ENCODE results near the gene VPS37C. TPM values are rescaled to one million over a fixed set of nuclear protein-coding genes. Genes with fewer than 3 reads are reported as not detected.
A peak's percentile ranks its signal among the peaks of the same experiment; 100 is the strongest.

VPS37C gene
- total and polyA plus RNA-seq, 2 donors from 2014 or later = 13.9 to 31.8 TPM

- TF ChIP-seq, protein P1, sequence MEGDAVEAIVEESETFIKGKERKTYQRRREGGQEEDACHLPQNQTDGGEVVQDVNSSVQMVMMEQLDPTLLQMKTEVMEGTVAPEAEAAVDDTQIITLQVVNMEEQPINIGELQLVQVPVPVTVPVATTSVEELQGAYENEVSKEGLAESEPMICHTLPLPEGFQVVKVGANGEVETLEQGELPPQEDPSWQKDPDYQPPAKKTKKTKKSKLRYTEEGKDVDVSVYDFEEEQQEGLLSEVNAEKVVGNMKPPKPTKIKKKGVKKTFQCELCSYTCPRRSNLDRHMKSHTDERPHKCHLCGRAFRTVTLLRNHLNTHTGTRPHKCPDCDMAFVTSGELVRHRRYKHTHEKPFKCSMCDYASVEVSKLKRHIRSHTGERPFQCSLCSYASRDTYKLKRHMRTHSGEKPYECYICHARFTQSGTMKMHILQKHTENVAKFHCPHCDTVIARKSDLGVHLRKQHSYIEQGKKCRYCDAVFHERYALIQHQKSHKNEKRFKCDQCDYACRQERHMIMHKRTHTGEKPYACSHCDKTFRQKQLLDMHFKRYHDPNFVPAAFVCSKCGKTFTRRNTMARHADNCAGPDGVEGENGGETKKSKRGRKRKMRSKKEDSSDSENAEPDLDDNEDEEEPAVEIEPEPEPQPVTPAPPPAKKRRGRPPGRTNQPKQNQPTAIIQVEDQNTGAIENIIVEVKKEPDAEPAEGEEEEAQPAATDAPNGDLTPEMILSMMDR (IDR thresholded peaks at IDR 0.05; ENCODE audit: borderline replicate concordance, extremely low read depth, insufficient read depth) = no peak
- peak in 1 of 5 donors; percentile 70 for DNase-seq
- intact Hi-C loops (cut with DNase I) = no loop called here
Measured at GRCh38 chr11:61131998-61132555, 29.1 kb downstream of the VPS37C start.

GRCh38 chr11:61131586-61131985 is 29.6 kb downstream of the VPS37C start:
- intact Hi-C loops (cut with DNase I) = no loop called here
- H3K36me3 ChIP-seq (ENCODE audit: control insufficient read depth in 2 of 3, insufficient read depth in 3 of 3, low read length in 3 of 3) = peaks cover 0 to 6% (median 3%) of the 10 kb centered on the region in 3 donors

More at GRCh38 chr11:61131998-61132555, 29.1 kb downstream of the VPS37C start:
- Histone ChIP-seq H3K9me3 (ENCODE audit: control insufficient read depth in 2 of 3, insufficient read depth in 1 of 3, low read length in 3 of 3) (no peaks in the 10 kb centered on the region), H3K9ac (ENCODE audit: low read length in 3 of 3) (no peak overlapping the region), H3K36me3 (ENCODE audit: control insufficient read depth in 2 of 3, insufficient read depth in 3 of 3, low read length in 3 of 3) (peaks cover 0 to 6% (median 4%) of the 10 kb centered on the region in 3 donors), H3K27ac (ENCODE audit: low read depth in 2 of 2, low read length in 2 of 2) (no peak overlapping the region), H3K4me1 (ENCODE audit: control insufficient read depth in 2 of 3, insufficient read depth in 2 of 3, low read depth in 1 of 3, low read length in 3 of 3) (peaks cover 0 to 10% (median 0%) of the 10 kb centered on the region in 3 donors), H3K4me3 (ENCODE audit: low read length in 3 of 3) (no peak overlapping the region), H3K27me3 (ENCODE audit: control insufficient read depth, insufficient read depth, low read length) (no peaks in the 10 kb centered on the region)
- FAIRE-seq = no peak

GRCh38 chr11:61131186-61131585 is 30.0 kb downstream of the VPS37C start:
- Histone ChIP-seq H3K9me3 (ENCODE audit: control insufficient read depth in 2 of 3, insufficient read depth in 1 of 3, low read length in 3 of 3) (no peaks in the 10 kb centered on the region), H3K9ac (ENCODE audit: low read length in 3 of 3) (no peak overlapping the region), H3K4me3 (ENCODE audit: low read length in 3 of 3) (no peak overlapping the region), H3K36me3 (ENCODE audit: control insufficient read depth in 2 of 3, insufficient read depth in 3 of 3, low read length in 3 of 3) (peaks cover 0 to 6% (median 3%) of the 10 kb centered on the region in 3 donors), H3K27ac (ENCODE audit: low read depth in 2 of 2, low read length in 2 of 2) (no peak overlapping the region), H3K27me3 (ENCODE audit: control insufficient read depth, insufficient read depth, low read length) (no peaks in the 10 kb centered on the region), H3K4me1 (ENCODE audit: control insufficient read depth in 2 of 3, insufficient read depth in 2 of 3, low read depth in 1 of 3, low read length in 3 of 3) (peaks cover 0 to 10% (median 0%) of the 10 kb centered on the region in 3 donors)
- DNase-seq = no peak
- TF ChIP-seq, protein P1 (IDR thresholded peaks at IDR 0.05; ENCODE audit: borderline replicate concordance, extremely low read depth, insufficient read depth) = no peak
- intact Hi-C loops (cut with DNase I) = no loop called here
- no peak for FAIRE-seq

More at GRCh38 chr11:61131586-61131985, 29.6 kb downstream of the VPS37C start:
- H3K4me3 ChIP-seq (ENCODE audit: low read length in 3 of 3) = no peak overlapping the region
- FAIRE-seq (no peak), DNase-seq (peak in 1 of 5 donors; percentile 72)
- TF ChIP-seq, protein P1 (IDR thresholded peaks at IDR 0.05; ENCODE audit: borderline replicate concordance, extremely low read depth, insufficient read depth) = no peak
- no peak overlapping the region for H3K9ac ChIP-seq (ENCODE audit: low read length in 3 of 3)
- H3K4me1 ChIP-seq (ENCODE audit: control insufficient read depth in 2 of 3, insufficient read depth in 2 of 3, low read depth in 1 of 3, low read length in 3 of 3) = peaks cover 0 to 10% (median 0%) of the 10 kb centered on the region in 3 donors
- H3K9me3 ChIP-seq (ENCODE audit: control insufficient read depth in 2 of 3, insufficient read depth in 1 of 3, low read length in 3 of 3) = no peaks in the 10 kb centered on the region
- H3K27ac ChIP-seq (ENCODE audit: low read depth in 2 of 2, low read length in 2 of 2) = no peak overlapping the region
- H3K27me3 ChIP-seq (ENCODE audit: control insufficient read depth, insufficient read depth, low read length) = no peaks in the 10 kb centered on the region

All from kidney (tissue), 14 donors.